HG02840 (cell line): ENCODE measurements around the gene ENTPD5.

Experiments used
- ATAC-seq: cut with Tn5 transposase; IDR thresholded peaks from one replicate; pipeline ENCODE4 v1.9.1; 2021; ENCODE audit warnings: mild to moderate bottlenecking, moderate library complexity, moderate number of reproducible peaks; ENCODE audit not compliant: unreplicated experiment, low FRiP score

ENTPD5 gene

GRCh38 chr14:74018586-74019407 lies at the start of gene ENTPD5, which contains the start of gene BBOF1:
TSS of gene ENTPD5 (minus strand) at chr14:74019288. CDS start at chr14:73988102, 31,186 bp downstream.
TSS of gene BBOF1 (plus strand) at chr14:74019349. CDS start at chr14:74019479, 130 bp downstream.
- ATAC-seq, result peak; percentile 89

DNA sequence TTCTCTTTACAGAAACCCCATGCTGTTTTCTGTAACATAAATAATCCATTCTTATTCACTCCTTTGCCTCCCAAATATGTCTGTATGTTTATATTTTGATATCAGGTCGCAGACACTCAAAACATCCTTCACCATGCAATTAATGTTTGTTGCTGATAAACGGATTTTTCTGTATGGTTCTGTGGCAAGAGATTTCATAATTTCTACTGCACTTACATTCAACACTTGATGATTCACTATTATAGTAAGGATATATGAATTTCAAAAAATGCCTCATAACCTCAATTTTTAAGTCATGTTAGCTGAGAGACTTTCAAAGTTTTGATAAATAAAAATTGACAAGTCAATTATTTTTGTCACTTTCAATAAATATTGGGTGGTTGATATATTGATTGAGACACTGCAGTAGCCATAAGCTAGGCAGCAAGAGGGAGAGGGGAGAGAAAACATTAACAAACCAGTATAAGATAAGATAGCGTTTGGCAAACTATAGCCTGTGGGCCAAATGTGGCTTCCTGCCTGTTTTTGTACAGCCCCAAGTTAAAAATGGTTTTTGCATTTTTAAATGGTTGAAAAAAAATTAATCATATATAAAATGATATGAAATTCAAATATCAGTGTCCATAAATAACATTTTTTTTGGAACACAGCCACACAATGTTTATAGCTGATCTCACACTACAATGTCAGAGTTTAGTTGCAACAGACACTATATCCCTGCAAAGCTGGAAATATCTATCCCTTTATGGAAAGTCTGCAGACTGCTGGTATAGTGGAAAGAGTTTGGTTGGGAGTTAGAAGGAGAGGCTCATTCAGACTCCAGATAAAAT lies 46.9 kb upstream of the ENTPD5 start:
- ATAC-seq, result no peak

DNA sequence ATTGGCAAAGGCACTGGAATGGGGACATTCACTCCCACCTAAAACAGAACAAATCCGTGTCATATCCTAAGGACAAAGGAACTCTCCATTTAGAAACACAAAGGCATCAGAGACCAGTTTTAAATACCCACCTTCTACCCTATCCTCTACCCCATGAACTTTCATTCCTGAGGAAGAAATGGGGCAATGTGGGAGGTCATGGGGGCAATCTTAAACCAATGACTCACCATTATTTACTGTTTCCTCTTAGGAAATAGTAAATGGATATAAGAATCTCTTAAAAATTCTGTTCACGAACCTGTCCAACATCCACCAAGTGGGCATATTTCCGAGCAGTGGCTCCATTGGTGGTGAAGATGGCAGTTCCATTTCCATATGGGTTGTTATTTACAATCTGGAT lies 45.8 kb upstream of the ENTPD5 start:
- no peak for ATAC-seq

GRCh38 chr14:74064426-74064825 lies 45.3 kb upstream of the ENTPD5 start:
- ATAC-seq, result no peak

DNA sequence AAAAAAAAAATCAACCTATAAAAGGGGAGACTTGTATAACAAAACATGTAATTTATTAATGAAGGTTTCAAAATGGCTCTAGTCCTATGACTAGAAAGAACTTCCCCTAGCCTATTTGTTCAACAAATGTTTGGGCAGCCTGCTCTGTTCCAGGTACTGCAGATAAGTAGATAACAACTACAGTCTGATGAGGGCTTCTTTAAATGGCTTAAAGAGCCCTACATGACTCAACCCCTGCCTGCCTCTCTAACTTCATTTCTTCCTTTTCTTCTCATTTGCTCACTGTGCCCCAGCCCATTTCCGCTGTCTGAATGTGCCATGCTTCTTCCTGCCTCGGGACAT lies 43.7 kb upstream of the ENTPD5 start:
- ATAC-seq, result no peak

DNA sequence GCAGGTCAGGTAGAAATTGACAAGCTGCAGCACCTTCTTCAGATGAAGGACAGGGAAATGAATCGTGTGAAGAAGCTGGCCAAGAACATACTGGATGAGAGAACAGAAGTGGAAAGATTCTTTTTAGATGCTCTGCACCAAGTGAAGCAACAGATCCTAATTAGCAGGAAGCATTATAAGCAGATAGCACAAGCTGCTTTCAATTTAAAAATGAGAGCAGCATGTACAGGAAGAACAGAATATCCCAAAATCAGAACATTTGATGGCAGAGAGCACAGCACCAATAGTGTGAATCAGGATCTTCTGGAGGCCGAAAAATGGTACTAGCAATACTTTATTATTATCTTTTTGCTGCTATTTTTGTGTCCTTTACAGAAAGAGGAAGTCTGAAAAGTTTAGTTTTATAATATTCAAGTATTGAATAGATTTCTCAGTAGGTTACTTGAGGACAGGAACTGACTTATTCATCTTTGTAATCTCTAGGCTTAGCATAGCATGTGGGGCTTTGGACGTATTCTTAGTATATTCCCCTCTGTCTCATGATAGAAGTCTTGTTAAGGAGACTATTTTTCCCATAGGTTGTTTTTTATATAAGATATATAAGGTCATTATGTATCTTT lies 30.9 kb upstream of the ENTPD5 start:
- ATAC-seq, result no peak

DNA sequence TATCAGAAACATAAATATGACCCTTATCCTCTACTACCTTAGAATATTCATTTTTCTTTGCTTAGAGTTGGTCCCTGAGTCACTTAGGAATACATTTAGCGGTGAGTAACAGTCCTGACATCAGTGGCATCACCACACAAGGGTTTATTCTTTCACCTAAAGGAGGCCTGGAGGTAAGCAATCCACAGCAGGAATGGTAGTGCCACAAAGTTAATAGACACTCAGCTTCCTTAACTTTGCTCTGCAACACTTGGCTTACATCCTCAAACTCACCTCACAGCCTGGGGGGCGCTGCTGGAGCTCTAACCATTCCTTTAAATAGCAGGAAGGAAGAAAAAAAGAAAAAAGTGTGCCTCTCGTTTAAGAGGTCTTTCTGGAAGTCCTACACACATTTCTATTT lies 29.2 kb upstream of the ENTPD5 start:
- no peak for ATAC-seq

- ATAC-seq, result no peak
These were observed 26.4 kb upstream of the ENTPD5 start for GRCh38 chr14:74045522-74045921.

- ATAC-seq, result no peak
These were observed 23.2 kb upstream of the ENTPD5 start for GRCh38 chr14:74042296-74042695.

DNA sequence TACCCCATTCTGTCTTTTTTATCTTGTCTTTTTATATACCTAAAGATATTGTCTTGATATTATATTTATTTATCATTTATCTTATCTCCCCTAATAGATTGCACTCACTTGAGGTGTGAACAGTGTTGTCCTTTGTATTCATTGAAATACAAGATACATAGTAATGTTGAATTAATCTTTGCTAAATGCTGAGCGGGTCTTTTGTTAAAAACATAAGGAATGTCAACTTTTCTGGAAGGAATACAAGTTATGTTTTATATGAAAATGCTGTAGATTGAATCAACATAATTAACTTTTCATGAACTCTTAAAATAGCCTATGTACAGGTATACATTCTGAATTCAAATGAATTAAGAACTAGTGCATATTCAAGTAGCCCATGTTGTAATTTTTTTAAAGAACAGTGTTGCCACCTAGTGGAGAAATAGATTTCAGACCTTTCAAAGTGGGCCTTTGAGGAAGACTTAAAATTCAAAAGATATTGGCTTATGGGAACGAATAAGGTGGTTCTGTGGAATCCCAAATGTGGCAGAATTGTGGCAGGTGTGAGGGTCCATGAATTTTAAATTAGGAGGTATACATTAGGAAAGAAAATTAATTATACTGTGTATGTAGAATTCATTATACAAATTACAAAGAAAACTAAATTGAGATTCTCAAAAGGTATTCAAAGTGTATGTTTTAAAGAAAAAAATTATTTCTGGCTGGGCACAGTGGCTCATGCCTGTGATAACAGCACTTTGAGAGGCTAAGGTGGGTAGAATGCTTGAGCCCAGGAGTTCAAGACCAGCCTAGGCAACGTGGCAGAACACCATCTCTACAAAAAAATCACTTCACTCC lies 19.2 kb upstream of the ENTPD5 start:
- ATAC-seq, result no peak

GRCh38 chr14:74035556-74035955 lies 16.5 kb upstream of the ENTPD5 start:
- no peak for ATAC-seq

GRCh38 chr14:74034572-74034971 lies 15.5 kb upstream of the ENTPD5 start:
- no peak for ATAC-seq

DNA sequence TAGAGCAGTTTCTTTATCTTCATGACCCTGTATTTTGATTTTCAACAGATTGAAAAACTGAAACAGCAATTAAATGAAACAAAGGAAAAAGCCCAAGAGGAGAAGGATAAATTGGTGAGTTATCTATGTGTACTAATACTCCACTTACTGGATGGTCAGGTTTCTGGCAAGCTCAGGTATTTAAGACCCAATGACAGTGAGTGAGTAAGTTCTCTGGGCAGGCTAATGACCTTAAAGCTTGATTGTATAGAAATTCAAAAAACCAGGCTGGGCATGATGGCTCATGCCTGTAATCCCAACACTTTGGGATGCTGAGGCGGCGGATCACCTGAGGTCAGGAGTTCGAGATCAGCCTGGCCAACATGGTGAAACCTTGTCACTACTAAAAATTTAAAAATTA lies 10.0 kb upstream of the ENTPD5 start:
- no peak for ATAC-seq

DNA sequence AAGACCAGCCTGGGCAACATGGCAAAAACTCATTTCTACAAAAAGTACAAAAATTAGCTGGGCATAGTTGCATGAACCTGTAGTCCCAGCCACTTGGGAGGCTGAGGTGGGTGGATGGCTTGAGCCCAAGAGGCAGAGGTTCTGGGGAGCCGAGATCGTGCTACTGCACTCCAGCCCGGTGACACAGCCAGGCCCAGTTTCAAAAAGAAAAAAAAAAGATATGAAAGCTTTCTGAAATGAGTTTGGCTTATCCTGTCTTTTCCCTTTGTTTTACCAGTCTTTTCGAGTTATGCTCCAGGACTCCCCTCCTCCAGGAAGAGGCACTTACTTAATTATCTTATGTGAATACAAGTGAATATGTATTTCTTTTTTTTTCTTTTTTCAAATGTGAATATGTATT lies 3.3 kb upstream of the ENTPD5 start:
- ATAC-seq, result no peak

GRCh38 chr14:74019408-74020137 lies 485 bp upstream of the ENTPD5 start:
- ATAC-seq, result no peak

DNA sequence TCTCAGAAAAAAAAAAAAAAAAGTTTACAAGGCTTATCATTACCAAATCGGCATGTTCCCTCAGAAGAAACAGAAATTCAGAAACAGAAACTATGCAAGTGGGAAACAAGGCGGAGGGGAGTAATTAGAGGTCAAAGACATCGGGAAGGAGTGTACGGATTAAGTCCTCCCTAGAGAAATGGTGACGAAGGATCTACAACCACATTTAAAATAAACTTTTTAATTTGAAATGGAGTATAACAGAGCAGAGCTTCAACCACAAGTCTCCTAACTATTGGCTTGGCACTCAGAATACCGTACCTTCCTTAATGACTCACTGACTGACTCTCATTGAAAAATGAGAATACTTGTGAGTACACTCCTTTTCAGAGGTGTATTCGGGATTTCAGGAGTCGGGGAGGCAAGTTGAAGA lies 908 bp downstream of the ENTPD5 start:
- no peak for ATAC-seq

DNA sequence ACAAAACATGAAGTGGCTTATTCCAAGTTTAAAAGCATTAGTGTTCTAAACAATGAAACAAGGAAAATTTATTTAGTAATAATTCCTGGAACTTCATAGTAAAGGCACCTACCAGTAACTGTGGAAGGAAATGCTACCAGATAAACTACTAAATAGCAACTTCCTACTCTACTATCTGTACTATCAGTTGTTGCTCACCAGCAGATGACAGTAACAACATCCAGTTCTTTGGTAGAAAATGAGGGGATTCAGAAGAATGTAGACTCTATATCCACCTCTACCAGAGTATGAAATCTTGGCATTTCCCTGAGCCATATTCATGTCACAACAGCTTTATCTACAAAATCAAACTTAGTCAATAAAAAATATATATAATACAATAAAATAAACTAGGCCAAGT lies 3.1 kb downstream of the ENTPD5 start:
- ATAC-seq, result no peak

GRCh38 chr14:74015176-74015575 lies 3.9 kb downstream of the ENTPD5 start:
- ATAC-seq, result no peak

GRCh38 chr14:74014299-74014698 lies 4.8 kb downstream of the ENTPD5 start:
- ATAC-seq, result no peak
